M059J (cell line): ENCODE measurements around the gene CRACDL. TPM values are rescaled to one million over a fixed set of nuclear protein-coding genes. Genes with fewer than 3 reads are reported as not detected.
A peak's percentile ranks its signal among the peaks of the same experiment; 100 is the strongest.

Source experiments
- DNase-seq: peaks from one replicate; pipeline ENCODE4 v3.0.0-alpha.2; 2012; ENCODE audit warnings: low read depth
- total RNA-seq: library from RNA; depleted of rRNA; stranded (reverse); fragments of >200 nt; shearing (Covaris generic); gene quantifications from 2 replicates; pipeline ENCODE4 v1.2.3, GENCODE V29; 2014

CRACDL gene
- total RNA-seq, 1 experiment from 2014 or later: not detected

DNA sequence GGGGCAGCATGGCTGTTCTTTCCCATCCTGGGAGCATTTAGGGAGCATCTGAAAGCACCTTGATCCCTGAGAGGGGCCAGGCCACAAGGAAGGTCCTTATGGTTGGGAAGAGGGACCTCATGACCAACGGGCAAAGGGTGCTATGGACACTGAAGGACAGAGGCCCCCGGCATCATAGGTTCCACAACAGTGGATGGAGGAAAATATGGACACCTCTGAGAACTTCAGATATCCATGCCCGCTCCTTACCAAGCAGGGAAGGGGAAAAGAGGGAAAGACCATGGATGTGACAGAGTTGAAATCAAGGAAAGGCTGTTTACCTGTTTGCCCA lies 111.0 kb downstream of the CRACDL start:
- DNase-seq: no peak

DNA sequence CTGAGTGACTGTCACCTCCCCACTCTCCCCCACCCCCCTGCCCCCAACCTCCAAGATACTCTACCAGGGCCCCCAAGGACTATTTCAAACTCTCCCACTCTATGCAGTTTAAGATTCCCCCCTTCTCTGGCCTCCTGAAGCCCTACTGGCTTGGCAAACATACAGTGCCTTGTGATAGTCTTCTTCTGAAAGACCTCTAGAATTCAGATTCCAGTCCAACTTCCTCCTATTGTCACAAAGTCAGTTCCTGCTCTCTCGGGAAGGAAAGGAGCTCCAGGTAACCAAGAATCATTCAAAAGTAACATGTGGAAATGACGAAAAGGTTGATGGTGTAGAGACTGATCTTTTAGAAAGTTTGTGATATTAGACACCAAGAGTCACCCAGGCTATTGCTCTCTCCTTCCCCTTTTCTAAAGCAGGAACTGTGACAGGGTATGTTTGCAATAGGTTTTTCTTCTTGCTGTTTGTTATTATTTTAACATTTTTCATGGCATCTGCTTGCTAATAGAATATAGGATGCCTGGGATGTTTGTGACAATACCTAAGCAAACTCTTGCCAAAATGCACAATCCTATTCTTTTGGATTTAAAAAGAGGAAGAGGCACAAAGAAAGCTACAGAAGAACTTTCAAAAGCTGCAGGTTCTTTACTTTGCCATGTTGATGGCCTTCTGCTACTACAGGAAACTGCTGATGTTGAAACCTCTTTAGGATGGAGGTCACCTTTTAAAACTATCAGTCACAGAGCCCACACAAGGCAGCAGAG lies 111.6 kb downstream of the CRACDL start:
- no peak for DNase-seq

DNA sequence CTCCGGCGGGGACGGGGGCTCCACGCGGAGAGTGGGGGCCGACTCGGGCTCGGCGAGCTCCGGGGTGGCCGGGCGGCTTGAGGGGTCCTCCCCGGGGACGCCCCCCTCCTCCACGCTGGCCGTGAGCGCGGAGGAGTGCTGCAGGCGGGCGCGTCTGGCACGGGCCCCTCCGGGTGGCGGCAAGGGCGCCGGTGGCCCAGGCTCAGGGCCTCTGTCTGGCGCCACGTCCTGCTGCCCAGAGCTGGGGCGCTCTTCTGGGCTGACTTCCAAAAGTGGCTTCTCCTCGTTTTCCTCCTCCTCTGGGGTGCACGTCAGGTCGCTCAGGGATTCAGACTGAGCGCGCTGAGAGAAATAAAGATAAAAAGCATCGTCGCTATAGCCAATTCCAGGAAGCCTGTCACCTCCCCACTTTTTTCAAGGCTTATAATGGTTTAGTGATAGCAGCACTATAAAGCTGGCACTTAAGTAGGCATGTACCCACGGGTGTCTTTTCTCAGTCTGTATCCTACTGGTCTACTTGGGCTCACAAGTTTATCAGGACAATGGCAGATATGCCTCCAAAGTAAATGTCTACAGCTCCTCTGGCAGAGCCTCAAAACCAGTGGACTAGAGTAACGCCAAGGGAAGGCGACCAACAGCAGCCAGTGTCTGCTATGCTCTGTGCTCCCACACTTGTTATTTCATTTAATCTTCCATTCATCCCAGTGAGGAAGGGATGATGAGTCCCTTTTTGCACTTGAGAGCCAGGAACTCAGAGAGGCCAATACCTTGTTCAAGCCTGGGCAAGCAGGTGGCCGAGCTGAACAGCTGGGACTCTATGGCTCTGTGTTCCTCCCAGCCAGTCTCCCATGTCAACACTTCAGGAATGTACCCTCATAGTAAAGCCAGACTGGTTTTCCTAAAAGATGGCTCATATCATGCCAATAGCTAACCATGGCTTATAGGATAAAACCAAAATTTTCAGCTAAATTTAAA lies 112.5 kb downstream of the CRACDL start:
- DNase-seq: no peak

DNA sequence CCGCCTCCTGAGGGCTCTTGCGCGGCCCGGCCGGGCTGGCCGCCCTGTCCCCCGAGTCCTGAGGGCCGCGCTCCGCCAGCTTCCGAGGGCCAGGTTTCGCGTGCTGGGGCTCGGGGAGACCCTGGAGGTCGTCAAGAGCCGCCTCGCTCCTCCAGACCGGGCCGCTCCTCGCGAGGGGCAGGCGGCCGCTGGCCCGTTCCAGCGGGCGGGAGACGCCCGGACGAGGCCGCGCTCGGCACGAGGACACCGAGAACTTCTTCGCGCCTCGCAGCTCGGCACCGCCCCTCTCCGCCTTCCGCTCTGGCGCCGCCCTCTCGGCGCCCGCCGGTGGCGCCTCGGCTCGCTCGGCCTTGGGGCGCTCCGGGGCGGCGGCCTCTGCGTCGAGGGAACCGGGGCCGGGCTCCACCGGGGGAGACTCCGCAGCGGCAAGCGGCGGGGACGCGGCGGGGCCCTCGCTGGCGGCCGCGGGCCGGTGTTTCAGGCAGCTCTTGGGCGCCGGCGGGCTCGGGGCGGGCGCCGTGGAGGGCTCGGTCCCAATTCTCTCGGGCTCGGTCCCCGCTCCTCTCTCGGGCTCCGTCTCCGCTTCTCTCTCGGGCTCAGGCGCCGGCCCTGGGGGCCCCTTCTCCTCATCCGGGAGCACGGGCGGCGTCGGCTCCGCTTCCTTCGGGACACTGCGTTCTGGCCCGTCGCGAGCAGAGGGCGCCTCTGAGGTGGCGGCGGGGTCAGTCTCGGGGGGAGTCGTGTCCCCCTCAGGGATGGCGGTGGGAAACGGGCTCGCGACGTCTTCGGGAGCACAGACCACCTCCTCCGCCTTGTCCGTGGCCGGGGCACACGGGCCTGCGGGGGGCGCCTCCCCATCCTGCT lies 113.5 kb downstream of the CRACDL start:
- DNase-seq: no peak

DNA sequence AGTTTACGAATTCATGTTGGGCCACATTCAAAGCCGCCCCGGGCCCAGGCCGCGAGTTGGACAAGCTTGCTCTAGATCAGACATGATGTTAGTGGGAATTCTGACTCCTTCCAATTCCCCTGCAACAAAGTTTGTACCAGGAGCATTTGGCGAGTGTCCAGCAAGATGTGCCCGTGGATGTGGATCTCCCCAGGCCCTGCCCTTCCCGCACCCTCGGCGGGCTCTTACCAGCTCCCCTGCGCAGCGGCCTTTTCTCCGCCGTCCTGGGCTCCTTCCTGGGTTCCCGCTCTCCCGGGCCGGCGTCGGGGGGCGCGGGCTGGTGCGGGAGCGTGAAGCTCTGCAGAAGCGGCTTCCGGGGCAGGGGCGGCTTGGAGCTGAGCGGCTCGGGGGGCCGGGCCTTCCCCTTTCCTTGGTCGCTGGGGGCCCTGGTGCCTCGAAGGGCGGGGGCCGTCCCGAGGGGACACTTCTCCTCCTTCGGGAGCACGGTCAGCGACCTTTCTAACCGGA lies 114.3 kb downstream of the CRACDL start:
- DNase-seq: no peak

DNA sequence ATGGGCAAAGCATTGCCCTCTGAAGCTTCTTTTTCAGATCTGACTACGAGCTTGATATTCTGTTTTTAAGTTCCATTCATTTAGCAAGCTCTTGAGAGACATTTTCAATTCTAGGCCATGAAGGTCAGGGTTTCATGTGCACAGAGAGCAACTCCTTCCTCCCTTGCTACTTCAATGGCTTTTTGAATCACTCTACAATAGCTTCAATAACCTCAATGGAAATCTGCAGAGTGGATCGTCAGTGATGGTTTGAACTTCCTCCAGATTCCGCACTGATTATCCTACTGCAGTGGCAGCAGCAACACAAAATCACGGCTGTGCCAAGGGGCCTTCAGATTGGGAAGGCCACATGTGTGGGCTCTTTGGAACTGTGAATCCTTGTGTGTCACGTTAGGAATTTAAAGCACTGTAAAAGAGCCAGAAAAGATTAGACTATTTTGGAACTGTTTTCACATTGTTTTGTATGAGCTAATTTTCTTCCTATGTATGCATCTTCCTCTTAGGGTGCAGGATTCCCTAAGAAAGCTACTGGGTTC lies 116.7 kb downstream of the CRACDL start:
- no peak for DNase-seq

GRCh38 chr2:98818164-98818563 lies 117.9 kb downstream of the CRACDL start:
- DNase-seq: no peak

GRCh38 chr2:98816281-98816680 lies 119.7 kb downstream of the CRACDL start:
- DNase-seq: no peak

- DNase-seq: no peak
These were observed 120.2 kb downstream of the CRACDL start for GRCh38 chr2:98815795-98816194.

DNA sequence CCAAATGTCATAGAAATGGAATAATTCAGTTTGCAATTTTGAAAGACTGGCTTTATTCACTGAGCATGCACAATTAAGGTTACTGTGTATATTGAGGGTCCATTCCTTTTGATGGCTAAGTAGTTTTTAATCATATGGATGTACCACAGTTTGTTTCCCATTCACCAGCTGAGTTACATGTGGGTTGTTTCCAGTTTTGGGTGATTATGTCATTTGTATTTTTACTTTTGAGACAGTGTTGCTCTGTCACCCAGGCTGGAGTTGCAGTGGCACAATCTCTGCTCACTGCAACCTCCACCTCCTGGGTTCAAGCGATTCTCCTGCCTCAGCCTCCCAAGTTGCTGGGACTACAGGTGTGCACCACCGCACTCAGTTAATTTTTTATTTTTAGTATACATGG lies 124.3 kb downstream of the CRACDL start:
- DNase-seq: no peak

DNA sequence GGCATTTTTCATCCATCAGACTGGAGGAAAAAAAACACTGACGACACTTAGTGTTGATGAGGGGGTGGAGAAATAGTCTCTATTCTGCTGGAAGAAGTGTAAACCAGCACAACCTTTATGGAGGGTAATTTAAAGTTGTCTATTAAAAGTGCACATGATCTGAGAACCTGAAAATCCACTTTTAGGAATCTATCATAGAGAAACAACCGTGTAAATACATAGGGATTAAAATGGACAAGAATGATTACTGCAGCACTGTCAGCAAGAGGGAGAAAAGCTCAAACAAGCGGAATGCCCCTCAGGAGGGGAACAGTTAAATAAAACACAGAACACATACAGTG lies 125.5 kb downstream of the CRACDL start:
- DNase-seq: no peak

GRCh38 chr2:98809878-98810587 lies 126.0 kb downstream of the CRACDL start:
- no peak for DNase-seq

- DNase-seq: no peak
These were observed 126.9 kb downstream of the CRACDL start for GRCh38 chr2:98809116-98809515.

- no peak for DNase-seq
These were observed 127.5 kb downstream of the CRACDL start for GRCh38 chr2:98808546-98808945.

DNA sequence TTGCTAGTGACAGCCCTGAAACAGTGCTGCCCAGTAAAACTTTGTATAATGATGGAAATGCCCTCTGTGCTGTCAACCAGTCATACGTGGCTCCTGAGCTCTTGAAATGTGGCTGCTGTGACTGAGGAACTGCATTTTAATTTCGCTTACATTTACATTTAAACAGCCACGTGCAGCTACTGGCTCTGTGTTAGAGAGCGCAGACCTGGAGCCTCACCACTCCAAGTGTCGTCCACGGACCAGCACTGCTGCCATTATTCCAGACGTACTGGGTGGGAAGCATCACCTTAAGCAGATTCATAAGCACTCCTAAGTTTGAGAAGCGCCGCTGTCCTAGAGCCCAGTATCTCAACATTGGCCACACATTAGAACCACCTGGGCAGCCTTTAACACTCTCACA lies 128.1 kb downstream of the CRACDL start:
- DNase-seq: no peak

DNA sequence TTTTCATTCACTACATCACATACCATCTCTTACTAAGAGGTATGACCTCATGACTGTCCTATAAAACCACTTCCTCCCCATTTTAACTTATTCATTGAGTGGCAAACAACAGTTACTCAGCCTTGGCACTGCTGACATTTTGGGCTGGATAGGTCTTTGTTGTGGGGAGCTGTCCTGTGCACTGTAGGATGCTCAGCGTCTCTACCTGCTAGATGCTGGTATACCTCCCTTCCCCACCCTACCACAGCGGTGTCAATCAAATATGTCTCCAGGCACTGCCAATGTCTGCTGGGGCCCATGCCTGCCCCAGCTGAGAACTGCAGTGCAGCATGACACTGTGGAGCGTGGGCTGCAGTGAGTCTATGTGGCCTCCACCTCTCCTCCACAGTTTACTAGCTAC lies 128.8 kb downstream of the CRACDL start:
- DNase-seq: no peak

- DNase-seq: peak; percentile 85
These were observed 129.8 kb downstream of the CRACDL start for GRCh38 chr2:98806236-98806697.

DNA sequence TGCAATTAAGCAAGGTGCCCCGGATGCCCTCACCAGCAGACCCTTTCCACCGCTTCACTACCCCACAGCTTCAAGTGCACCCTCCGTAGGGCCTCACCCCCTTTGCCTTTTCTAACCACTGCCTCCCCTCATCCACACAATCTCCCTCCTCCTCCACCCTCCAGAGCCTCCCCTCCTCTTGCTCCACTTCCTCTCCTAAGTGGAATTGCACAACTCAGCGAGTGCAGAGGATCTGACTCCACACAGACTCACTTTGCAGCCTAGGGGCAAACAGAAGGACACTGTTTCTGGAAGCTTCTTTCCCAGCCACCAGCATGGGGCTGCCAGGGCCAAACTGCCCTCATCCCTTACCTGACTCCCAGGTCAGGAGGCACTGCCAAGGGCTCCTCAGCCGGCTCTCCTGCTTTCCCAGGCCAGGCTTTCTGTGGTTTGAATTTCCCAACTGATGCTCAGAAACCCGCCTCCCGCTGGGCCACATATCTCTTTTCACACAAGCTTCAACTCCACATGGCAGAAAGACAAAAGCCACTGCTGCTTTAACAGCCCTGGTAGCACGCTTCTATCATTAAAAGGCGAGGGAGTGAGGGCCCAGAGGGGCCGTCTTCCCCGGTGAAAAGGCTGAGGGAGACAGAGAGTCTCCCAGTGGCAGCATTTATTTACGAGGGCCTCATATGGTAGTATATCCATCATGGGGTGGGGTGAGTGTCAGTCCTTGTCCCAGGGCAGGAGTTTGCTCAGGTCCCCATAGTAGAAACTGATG lies 130.4 kb downstream of the CRACDL start:
- DNase-seq: peak; percentile 57

GRCh38 chr2:98804736-98805135 lies 131.3 kb downstream of the CRACDL start:
- no peak for DNase-seq

GRCh38 chr2:98804265-98804650 lies 131.8 kb downstream of the CRACDL start:
- DNase-seq: no peak
